ENCODE measurements around the gene ZNF76. TPM values are rescaled to one million over a fixed set of nuclear protein-coding genes. Genes with fewer than 3 reads are reported as not detected.

The ZNF76 gene
- total RNA-seq, 2 donors from 2014 or later: 20.3 to 33.8 TPM

DNA sequence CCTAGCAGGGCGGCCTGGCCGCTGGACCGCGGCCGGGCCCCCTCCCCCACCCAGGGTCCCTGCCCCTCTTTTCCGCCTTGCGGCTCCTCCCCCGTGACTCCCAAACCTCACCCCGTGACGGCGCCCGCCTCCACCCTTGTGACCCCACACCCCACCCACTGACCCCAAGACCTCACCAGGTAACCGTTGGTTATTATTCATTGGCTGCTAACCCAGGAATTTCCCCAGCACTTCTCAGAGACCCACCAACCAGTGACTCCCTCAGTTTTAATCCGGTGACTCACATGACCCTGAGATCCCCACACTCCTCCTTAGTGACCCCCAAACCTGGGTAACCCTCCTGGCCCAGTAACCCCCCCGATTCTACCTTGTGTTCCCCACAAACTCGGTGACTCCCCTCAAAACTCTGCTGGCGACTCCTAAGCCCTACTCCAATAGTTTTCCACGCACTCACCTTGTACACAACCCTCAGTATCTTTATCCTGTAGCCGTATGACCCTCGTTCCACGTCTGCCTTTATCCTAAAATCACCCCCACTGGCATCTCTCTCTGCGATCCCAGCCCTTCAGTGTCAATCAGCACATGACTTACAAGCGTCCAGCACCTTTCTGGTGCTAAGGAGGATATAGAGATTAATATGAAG, 534 bp downstream of the ZNF76 start:
- Histone ChIP-seq H3K36me3 (no peaks in the 10 kb centered on the region), H3K27ac (peak overlapping the region; percentile 91), H3K27me3 (no peaks in the 10 kb centered on the region), H3K4me3 (peak overlapping the region; percentile 87), H3K9ac (ENCODE audit: low read depth in 2 of 2, low read length in 2 of 2) (peak overlapping the region; percentile 86 to 92), H3K9me3 (no peaks in the 10 kb centered on the region), H3K4me1 (no peaks in the 10 kb centered on the region)
- peak; percentile 81 for DNase-seq
- intact Hi-C loops (cut with DNase I): no loop called here
- TF ChIP-seq, protein P1, sequence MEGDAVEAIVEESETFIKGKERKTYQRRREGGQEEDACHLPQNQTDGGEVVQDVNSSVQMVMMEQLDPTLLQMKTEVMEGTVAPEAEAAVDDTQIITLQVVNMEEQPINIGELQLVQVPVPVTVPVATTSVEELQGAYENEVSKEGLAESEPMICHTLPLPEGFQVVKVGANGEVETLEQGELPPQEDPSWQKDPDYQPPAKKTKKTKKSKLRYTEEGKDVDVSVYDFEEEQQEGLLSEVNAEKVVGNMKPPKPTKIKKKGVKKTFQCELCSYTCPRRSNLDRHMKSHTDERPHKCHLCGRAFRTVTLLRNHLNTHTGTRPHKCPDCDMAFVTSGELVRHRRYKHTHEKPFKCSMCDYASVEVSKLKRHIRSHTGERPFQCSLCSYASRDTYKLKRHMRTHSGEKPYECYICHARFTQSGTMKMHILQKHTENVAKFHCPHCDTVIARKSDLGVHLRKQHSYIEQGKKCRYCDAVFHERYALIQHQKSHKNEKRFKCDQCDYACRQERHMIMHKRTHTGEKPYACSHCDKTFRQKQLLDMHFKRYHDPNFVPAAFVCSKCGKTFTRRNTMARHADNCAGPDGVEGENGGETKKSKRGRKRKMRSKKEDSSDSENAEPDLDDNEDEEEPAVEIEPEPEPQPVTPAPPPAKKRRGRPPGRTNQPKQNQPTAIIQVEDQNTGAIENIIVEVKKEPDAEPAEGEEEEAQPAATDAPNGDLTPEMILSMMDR (IDR thresholded peaks at IDR 0.05): no peak

DNA sequence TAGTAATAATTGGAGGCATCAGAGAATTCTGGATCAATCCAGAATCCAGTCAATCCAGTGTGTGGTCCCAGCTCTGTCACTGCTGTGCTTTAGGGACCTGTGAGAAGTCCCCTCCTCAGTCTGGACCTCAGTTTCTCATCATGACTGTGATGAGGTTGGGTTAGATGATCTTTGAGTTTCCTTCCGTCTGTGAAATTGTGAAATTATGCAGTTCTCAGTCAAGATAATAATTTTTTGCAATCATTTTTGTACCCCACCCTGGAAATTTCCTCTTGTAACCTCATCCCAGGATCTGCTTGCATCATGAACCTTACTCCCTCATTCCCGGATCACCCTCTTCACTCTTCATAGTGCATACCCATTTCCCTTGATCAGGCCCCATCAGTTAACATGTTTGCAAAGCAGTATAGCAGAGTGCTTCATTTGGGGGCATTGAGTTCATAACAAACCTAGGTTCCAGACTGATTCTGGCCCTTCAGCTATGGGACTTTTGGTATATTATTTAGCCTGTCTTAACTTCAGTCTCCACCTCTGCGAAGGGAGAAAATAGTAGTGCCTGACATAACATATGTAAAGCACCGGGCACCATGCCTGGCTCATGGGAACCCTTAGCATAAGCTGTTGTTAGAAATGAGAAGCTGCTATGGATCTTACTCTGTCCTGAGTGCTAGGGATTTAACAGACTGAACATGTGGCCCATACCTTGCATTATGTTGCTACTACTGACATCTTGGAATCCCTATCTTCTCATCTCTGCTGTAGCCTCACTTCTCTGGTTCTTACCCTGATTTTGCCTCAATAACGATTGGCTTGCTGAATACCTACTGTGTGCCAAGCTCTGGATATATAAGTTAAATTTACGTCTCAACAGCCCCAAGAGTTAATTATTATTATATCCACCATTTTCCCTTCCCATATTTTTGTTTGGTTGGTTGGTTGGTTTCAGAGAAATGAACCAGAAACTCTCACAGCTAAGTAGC, 1.3 kb downstream of the ZNF76 start:
- H3K27ac ChIP-seq: peak overlapping the region; percentile 91
- H3K27me3 ChIP-seq: no peaks in the 10 kb centered on the region
- intact Hi-C loops (cut with DNase I): no loop called here
- H3K9me3 ChIP-seq: no peaks in the 10 kb centered on the region
- peak overlapping the region; percentile 87 for H3K4me3 ChIP-seq
- peak overlapping the region in 1 of 2 donors; percentile 86 for H3K9ac ChIP-seq (ENCODE audit: low read depth in 2 of 2, low read length in 2 of 2)
- H3K4me1 ChIP-seq: no peaks in the 10 kb centered on the region
- H3K36me3 ChIP-seq: no peaks in the 10 kb centered on the region
- no peak for DNase-seq
- TF ChIP-seq, protein P1 (IDR thresholded peaks at IDR 0.05): no peak

DNA sequence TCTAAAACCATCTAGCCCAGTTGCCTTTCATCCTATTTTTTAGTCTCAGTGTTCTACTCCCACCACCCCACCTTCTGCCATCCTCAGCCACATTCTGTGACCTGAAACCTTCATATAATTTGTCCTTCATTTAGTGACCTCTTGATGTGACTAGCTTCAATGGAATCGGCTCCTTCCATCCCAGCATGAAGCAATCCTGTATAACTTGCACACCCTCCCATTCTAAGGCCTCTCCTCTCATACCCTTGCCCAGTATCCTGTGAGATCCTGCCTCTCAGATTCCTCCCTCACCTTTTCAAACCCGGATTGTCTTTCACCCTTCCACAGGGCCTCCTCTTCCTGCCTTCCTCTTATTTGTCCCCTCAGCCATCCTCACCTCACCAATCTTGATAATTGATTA, 3.1 kb downstream of the ZNF76 start:
- no peak overlapping the region for H3K9ac ChIP-seq (ENCODE audit: low read depth in 2 of 2, low read length in 2 of 2)
- no peak overlapping the region for H3K4me3 ChIP-seq
- H3K27ac ChIP-seq: no peak overlapping the region
- intact Hi-C loops (cut with DNase I): no loop called here
- no peaks in the 10 kb centered on the region for H3K4me1 ChIP-seq
- no peaks in the 10 kb centered on the region for H3K27me3 ChIP-seq
- no peaks in the 10 kb centered on the region for H3K9me3 ChIP-seq
- no peak for DNase-seq
- TF ChIP-seq, protein P1 (IDR thresholded peaks at IDR 0.05): no peak
- H3K36me3 ChIP-seq: no peaks in the 10 kb centered on the region

DNA sequence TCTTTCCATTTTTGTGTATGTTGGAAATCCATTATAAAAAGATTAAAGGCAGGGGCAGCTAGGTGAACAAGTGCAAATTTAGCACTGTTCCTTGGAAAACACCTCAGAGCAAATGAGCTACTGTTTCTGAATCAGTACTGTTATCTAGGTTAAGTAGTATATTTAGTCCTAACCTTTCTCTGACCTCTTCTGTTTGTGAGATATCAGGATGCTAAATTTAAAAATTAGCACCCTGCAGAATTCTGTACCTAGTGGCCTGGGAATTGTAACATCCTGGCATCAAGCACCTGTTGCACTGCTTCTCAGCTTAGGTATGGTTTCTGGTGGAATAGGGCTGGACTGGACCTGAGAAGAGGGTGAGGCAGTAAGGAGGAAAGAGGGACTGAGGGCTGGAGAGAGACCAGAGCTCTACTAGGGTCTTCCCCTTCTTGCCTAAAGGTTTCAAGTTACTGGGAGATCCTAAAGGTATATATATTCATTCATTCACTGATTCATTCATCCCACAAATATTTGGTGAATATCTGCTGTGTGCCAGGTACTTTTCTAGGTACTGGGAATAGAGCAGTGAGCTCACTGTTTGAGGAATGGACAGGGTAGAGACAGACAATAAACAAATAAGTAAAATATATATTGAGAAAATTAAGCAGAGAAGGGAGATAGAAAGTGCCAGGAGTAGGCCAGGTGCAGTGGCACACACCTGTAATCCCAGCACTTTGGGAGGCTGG, 5.2 kb downstream of the ZNF76 start:
- no peak overlapping the region for H3K9ac ChIP-seq (ENCODE audit: low read depth in 2 of 2, low read length in 2 of 2)
- H3K9me3 ChIP-seq: no peaks in the 10 kb centered on the region
- no peaks in the 10 kb centered on the region for H3K4me1 ChIP-seq
- H3K27me3 ChIP-seq: no peaks in the 10 kb centered on the region
- TF ChIP-seq, protein P1 (IDR thresholded peaks at IDR 0.05): no peak
- no peak overlapping the region for H3K27ac ChIP-seq
- intact Hi-C loops (cut with DNase I): no loop called here
- no peak overlapping the region for H3K4me3 ChIP-seq
- DNase-seq: no peak
- no peaks in the 10 kb centered on the region for H3K36me3 ChIP-seq

DNA sequence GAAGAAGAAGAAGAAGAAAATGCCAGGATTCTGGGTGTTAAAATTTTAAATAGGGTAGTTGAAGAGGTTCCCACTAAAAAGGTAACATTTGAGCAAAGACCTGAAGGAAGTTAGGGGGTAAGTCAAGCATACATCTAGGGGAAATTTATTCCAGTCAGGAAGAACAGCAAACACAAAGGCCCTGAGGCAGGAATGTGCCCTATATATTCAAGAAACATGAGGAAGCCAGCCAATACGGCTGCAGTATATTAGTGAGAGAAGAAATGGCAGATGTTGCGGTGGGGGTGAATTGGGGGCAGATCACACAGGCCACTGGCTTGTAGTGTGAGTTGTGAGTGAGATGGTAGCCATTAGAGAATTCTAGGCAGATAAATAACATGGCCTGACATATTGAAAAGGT, 6.0 kb downstream of the ZNF76 start:
- TF ChIP-seq, protein P1 (IDR thresholded peaks at IDR 0.05): no peak
- H3K36me3 ChIP-seq: no peaks in the 10 kb centered on the region
- no peak overlapping the region for H3K9ac ChIP-seq (ENCODE audit: low read depth in 2 of 2, low read length in 2 of 2)
- no peak overlapping the region for H3K27ac ChIP-seq
- no peaks in the 10 kb centered on the region for H3K9me3 ChIP-seq
- H3K4me1 ChIP-seq: no peaks in the 10 kb centered on the region
- DNase-seq: no peak
- intact Hi-C loops (cut with DNase I): no loop called here
- no peaks in the 10 kb centered on the region for H3K27me3 ChIP-seq
- no peak overlapping the region for H3K4me3 ChIP-seq
